A549 (cell line): ENCODE data around the gene GALNT8.
"Not testable (repeated sequence)": the region's sequence is repeated elsewhere in the genome, so short reads cannot be mapped to it uniquely, and the experiment has no call there.

Source experiments
- EP300 ChIP-seq, 2 experiments: fragments of >200 bp; sonication (Bioruptor Twin); formaldehyde crosslinking; IDR thresholded peaks; 2 replicates in 1 of 2; 3 replicates in 1 of 2; pipeline ENCODE4 v1.6.1; 2016 to 2017
- ESRRA ChIP-seq: fragments of 150-350 bp; IDR thresholded peaks from 2 replicates; pipeline ENCODE4 v1.6.1; 2014; ENCODE audit warnings: mild to moderate bottlenecking, low read length, borderline replicate concordance
- MYC ChIP-seq: IDR thresholded peaks from 2 replicates; pipeline ENCODE4 v1.6.1; 2012; ENCODE audit warnings: mild to moderate bottlenecking, inconsistent platforms, low read length, improper control_type of control experiment, borderline replicate concordance
- NR3C1 ChIP-seq: fragments of >200 bp; sonication (Bioruptor Twin); formaldehyde crosslinking; IDR thresholded peaks from 3 replicates; pipeline ENCODE4 v1.6.1; 2017
- PHF8 ChIP-seq: fragments of 200-600 bp; sonication (generic); IDR thresholded peaks from 2 replicates; pipeline ENCODE4 v1.6.1; 2016; ENCODE audit warnings: low read depth, mild to moderate bottlenecking, antibody characterized with exemption, moderate library complexity, borderline replicate concordance
- POLR2A ChIP-seq: IDR thresholded peaks from 2 replicates; pipeline ENCODE4 v1.6.1; 2012; ENCODE audit warnings: mild to moderate bottlenecking, low read length
- TF ChIP-seq, protein P1 (sequence below): fragments of >200 bp; sonication (Bioruptor Twin); formaldehyde crosslinking; IDR thresholded peaks from 3 replicates; pipeline ENCODE4 v1.5.1; 2016
- TF ChIP-seq, protein P2 (sequence below): fragments of 250-450 bp; sonication (Bioruptor Pico); IDR thresholded peaks from 2 replicates; pipeline ENCODE4 v1.5.0; 2020; ENCODE audit warnings: low read depth, mild to moderate bottlenecking, moderate library complexity
- TF ChIP-seq, protein P3 (sequence below): IDR thresholded peaks from 2 replicates; pipeline ENCODE4 v1.6.1; 2012
- TF ChIP-seq, protein P4 (sequence below): fragments of 450-650 bp; IDR thresholded peaks from 2 replicates; pipeline ENCODE4 v1.6.1; 2014; ENCODE audit warnings: antibody characterized with exemption
- TF ChIP-seq, protein P5 (sequence below): IDR thresholded peaks from 2 replicates; pipeline ENCODE4 v1.6.1; 2012

DNA sequence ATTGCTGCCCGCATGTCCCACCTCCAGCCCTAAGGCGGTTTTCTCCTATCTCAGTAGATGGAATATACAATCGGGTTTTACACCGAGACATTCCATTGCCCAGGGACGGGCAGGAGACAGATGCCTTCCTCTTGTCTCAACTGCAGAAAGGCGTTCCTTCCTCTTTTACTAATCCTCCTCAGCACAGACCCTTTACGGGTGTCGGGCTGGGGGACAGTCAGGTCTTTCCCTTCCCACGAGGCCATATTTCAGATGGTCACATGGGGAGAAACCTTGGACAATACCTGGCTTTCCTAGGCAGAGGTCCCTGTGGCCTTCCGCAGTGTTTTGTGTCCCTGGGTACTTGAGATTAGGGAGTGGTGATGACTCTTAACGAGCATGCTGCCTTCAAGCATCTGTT is 1.4 kb downstream of the GALNT8 start:
- not testable (repeated sequence) for TF ChIP-seq POLR2A; NR3C1; PHF8; EP300 (IDR thresholded peaks at IDR 0.05); ESRRA; MYC
- TF ChIP-seq, protein P1, sequence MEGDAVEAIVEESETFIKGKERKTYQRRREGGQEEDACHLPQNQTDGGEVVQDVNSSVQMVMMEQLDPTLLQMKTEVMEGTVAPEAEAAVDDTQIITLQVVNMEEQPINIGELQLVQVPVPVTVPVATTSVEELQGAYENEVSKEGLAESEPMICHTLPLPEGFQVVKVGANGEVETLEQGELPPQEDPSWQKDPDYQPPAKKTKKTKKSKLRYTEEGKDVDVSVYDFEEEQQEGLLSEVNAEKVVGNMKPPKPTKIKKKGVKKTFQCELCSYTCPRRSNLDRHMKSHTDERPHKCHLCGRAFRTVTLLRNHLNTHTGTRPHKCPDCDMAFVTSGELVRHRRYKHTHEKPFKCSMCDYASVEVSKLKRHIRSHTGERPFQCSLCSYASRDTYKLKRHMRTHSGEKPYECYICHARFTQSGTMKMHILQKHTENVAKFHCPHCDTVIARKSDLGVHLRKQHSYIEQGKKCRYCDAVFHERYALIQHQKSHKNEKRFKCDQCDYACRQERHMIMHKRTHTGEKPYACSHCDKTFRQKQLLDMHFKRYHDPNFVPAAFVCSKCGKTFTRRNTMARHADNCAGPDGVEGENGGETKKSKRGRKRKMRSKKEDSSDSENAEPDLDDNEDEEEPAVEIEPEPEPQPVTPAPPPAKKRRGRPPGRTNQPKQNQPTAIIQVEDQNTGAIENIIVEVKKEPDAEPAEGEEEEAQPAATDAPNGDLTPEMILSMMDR, result not testable (repeated sequence)
- TF ChIP-seq, protein P2, sequence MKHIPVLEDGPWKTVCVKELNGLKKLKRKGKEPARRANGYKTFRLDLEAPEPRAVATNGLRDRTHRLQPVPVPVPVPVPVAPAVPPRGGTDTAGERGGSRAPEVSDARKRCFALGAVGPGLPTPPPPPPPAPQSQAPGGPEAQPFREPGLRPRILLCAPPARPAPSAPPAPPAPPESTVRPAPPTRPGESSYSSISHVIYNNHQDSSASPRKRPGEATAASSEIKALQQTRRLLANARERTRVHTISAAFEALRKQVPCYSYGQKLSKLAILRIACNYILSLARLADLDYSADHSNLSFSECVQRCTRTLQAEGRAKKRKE, result not testable (repeated sequence)
- TF ChIP-seq, protein P3, sequence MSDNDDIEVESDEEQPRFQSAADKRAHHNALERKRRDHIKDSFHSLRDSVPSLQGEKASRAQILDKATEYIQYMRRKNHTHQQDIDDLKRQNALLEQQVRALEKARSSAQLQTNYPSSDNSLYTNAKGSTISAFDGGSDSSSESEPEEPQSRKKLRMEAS, result not testable (repeated sequence)
- TF ChIP-seq, protein P4, sequence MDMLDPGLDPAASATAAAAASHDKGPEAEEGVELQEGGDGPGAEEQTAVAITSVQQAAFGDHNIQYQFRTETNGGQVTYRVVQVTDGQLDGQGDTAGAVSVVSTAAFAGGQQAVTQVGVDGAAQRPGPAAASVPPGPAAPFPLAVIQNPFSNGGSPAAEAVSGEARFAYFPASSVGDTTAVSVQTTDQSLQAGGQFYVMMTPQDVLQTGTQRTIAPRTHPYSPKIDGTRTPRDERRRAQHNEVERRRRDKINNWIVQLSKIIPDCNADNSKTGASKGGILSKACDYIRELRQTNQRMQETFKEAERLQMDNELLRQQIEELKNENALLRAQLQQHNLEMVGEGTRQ, result not testable (repeated sequence)
- TF ChIP-seq, protein P5, sequence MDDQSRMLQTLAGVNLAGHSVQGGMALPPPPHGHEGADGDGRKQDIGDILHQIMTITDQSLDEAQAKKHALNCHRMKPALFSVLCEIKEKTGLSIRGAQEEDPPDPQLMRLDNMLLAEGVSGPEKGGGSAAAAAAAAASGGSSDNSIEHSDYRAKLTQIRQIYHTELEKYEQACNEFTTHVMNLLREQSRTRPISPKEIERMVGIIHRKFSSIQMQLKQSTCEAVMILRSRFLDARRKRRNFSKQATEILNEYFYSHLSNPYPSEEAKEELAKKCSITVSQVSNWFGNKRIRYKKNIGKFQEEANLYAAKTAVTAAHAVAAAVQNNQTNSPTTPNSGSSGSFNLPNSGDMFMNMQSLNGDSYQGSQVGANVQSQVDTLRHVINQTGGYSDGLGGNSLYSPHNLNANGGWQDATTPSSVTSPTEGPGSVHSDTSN, result not testable (repeated sequence)
